A673 (cell line): ENCODE measurements around the gene ACD. TPM values are rescaled to one million over a fixed set of nuclear protein-coding genes. Genes with fewer than 3 reads are reported as not detected.

ENCODE experiments used
- BruUV-seq: library from RNA; stranded (reverse); fragments of 400-500 nt; replicated peaks from 2 replicates; lab custom pipeline; 2021; lab: Mats Ljungman, UMichigan
- CTCF ChIA-PET: fragments of 300-600 bp; sonication (Branson Sonifier 250); formaldehyde crosslinking; loops from one replicate; lab custom pipeline; 2022; ENCODE audit warnings: antibody characterized with exemption; lab: Charles Lee
- POLR2A ChIA-PET: fragments of 300-600 bp; sonication (Branson Sonifier 250); formaldehyde crosslinking; loops from one replicate; lab custom pipeline; 2022; ENCODE audit warnings: antibody characterized with exemption; ENCODE audit not compliant: low non-redundant PET; lab: Charles Lee
- DNase-seq: peaks from one replicate; pipeline ENCODE4 v3.0.0-alpha.2; 2015; ENCODE audit warnings: low spot score
- H3K27ac ChIP-seq: fragments of 200-600 bp; sonication (generic); 2 replicates; pipeline ENCODE4 v1.5.1; 2016; ENCODE audit warnings: mixed run types, low read depth, mild to moderate bottlenecking, mixed read lengths, antibody characterized with exemption, low read length; ENCODE audit not compliant: poor library complexity, severe bottlenecking
- H3K27me3 ChIP-seq: fragments of 200-600 bp; sonication (generic); replicated peaks from 2 replicates; pipeline ENCODE4 v1.6.1; 2017; ENCODE audit warnings: mixed run types, low read depth, mild to moderate bottlenecking, mixed read lengths, antibody characterized with exemption, low read length; ENCODE audit not compliant: insufficient read depth, poor library complexity
- H3K36me3 ChIP-seq: fragments of 200-600 bp; sonication (generic); 2 replicates; pipeline ENCODE4 v1.6.1; 2016; ENCODE audit warnings: mixed run types, mild to moderate bottlenecking, mixed read lengths, antibody characterized with exemption, low read length; ENCODE audit not compliant: insufficient read depth, poor library complexity, severe bottlenecking
- H3K4me1 ChIP-seq: fragments of 200-600 bp; sonication (generic); 2 replicates; pipeline ENCODE4 v1.6.1; 2017; ENCODE audit warnings: mixed run types, mild to moderate bottlenecking, mixed read lengths, antibody characterized with exemption, low read length; ENCODE audit not compliant: insufficient read depth, poor library complexity, severe bottlenecking
- H3K4me3 ChIP-seq: fragments of 200-600 bp; sonication (generic); 2 replicates; pipeline ENCODE4 v1.5.1; 2016; ENCODE audit warnings: low read depth, mixed run types, mild to moderate bottlenecking, mixed read lengths, low read length; ENCODE audit not compliant: poor library complexity, severe bottlenecking
- H3K9me3 ChIP-seq: fragments of 200-600 bp; sonication (generic); 2 replicates; pipeline ENCODE4 v1.6.1; 2016; ENCODE audit warnings: mixed run types, low read depth, mild to moderate bottlenecking, mixed read lengths, antibody characterized with exemption, low read length; ENCODE audit not compliant: poor library complexity, severe bottlenecking
- CTCF ChIP-seq: fragments of 300-800, 200-600 bp; sonication (generic); conservative IDR thresholded peaks from 2 replicates; pipeline ENCODE4 v1.5.1; 2017; ENCODE audit warnings: low read depth, mild to moderate bottlenecking, antibody characterized with exemption, low read length, moderate library complexity, mixed read lengths
- EZH2 ChIP-seq: fragments of 200-600 bp; sonication (generic); IDR thresholded peaks from 2 replicates; pipeline ENCODE4 v1.6.1; 2017; ENCODE audit warnings: borderline replicate concordance, low read depth, mild to moderate bottlenecking, mixed read lengths, antibody characterized with exemption, low read length; ENCODE audit not compliant: poor library complexity, severe bottlenecking
- intact Hi-C: fragments of 100-400 bp; cut with micrococcal nuclease; formaldehyde crosslinking; loops from one replicate; pipeline ENCODE4 v1.10.0; 2022; ENCODE audit not compliant: unreplicated experiment
- total RNA-seq: library from RNA; stranded (reverse); gene quantifications from 2 replicates; pipeline ENCODE4 v1.2.3, GENCODE V29; 2021

Gene ACD
- total RNA-seq, 1 experiment from 2014 or later, result 45.8 TPM

- no peaks in the 10 kb centered on the region for H3K27me3 ChIP-seq
- BruUV-seq, result no TSS peak
- no peak for DNase-seq
- H3K4me3 ChIP-seq, result no peak overlapping the region
- TF ChIP-seq CTCF, result no peak
- no peak for TF ChIP-seq EZH2
- CTCF ChIA-PET, result no interaction called here
- H3K4me1 ChIP-seq, result no peaks in the 10 kb centered on the region
- intact Hi-C loops, result no loop called here
- H3K9me3 ChIP-seq, result no peaks in the 10 kb centered on the region
- peaks cover 16% of the 10 kb centered on the region for H3K36me3 ChIP-seq
- POLR2A ChIA-PET, result no interaction called here
- H3K27ac ChIP-seq, result no peak overlapping the region
These were observed 25.5 kb upstream of the ACD start for GRCh38 chr16:67685388-67686112.

- CTCF ChIA-PET, result no interaction called here
- Histone ChIP-seq H3K4me3 (no peak overlapping the region), H3K9me3 (no peaks in the 10 kb centered on the region), H3K27me3 (no peaks in the 10 kb centered on the region), H3K36me3 (peaks cover 16% of the 10 kb centered on the region), H3K4me1 (no peaks in the 10 kb centered on the region), H3K27ac (no peak overlapping the region)
- intact Hi-C loops, result no loop called here
- TF ChIP-seq EZH2 (no peak), CTCF (no peak)
- no peak for DNase-seq
- POLR2A ChIA-PET, result no interaction called here
- BruUV-seq, result no TSS peak
These were observed 23.7 kb upstream of the ACD start for GRCh38 chr16:67683767-67684166.

GRCh38 chr16:67679935-67680897, 20.2 kb upstream of the ACD start:
- no peaks in the 10 kb centered on the region for H3K27me3 ChIP-seq
- ChIA-PET CTCF (no interaction called here), POLR2A (no interaction called here)
- DNase-seq, result no peak
- peaks cover 16% of the 10 kb centered on the region for H3K36me3 ChIP-seq
- TF ChIP-seq CTCF (no peak), EZH2 (no peak)
- H3K9me3 ChIP-seq, result no peaks in the 10 kb centered on the region
- H3K4me1 ChIP-seq, result no peaks in the 10 kb centered on the region
- H3K4me3 ChIP-seq, result no peak overlapping the region
- intact Hi-C loops, result no loop called here
- no peak overlapping the region for H3K27ac ChIP-seq
- no TSS peak for BruUV-seq
